ENCODE data around the gene ARHGAP15. TPM values are rescaled to one million over a fixed set of nuclear protein-coding genes. Genes with fewer than 3 reads are reported as not detected.

The ARHGAP15 gene
- total RNA-seq, 1 experiment from 2014 or later, result 0.41 TPM

- ATAC-seq (no peak), DNase-seq (ENCODE audit: low read depth, low spot score) (no peak)
- H3K27me3 ChIP-seq (ENCODE audit: control insufficient read depth, insufficient read depth, low read length), result no peaks in the 10 kb centered on the region
- ChIA-PET POLR2A (no interaction called here), CTCF (no interaction called here)
- H3K4me3 ChIP-seq (ENCODE audit: low read depth in 2 of 2, low read length in 2 of 2), result no peak overlapping the region
- intact Hi-C loops (cut with micrococcal nuclease; ENCODE audit: unreplicated experiment) (no loop called here), in situ Hi-C loops (cut with HindIII; ENCODE audit: low pct_unique_long_range_greater_than_20kb, low sequenced_read_pairs) (no loop called here)
- no peaks in the 10 kb centered on the region for H3K9me3 ChIP-seq (ENCODE audit: control insufficient read depth, insufficient read depth, low read depth, low read length)
- no peaks in the 10 kb centered on the region for H3K36me3 ChIP-seq (ENCODE audit: control insufficient read depth, insufficient read depth, low read length)
- TF ChIP-seq TCF7L2 (IDR thresholded peaks at IDR 0.05; ENCODE audit: low read depth, low read length), result no peak
- TF ChIP-seq POLR2AphosphoS5 (IDR thresholded peaks at IDR 0.05; ENCODE audit: low read depth, low read length), result no peak
- TF ChIP-seq REST (IDR thresholded peaks at IDR 0.05; ENCODE audit: insufficient read depth in 1 of 2, low read depth in 2 of 2, low read length in 1 of 2), result no peak
- TF ChIP-seq CTCF (IDR thresholded peaks at IDR 0.05), result no peak
- TF ChIP-seq SIN3A (IDR thresholded peaks at IDR 0.05; ENCODE audit: borderline replicate concordance, insufficient read depth, low read depth, low read length), result no peak
- no peaks in the 10 kb centered on the region for H3K4me1 ChIP-seq (ENCODE audit: control insufficient read depth, insufficient read depth, low read length)
- no peak overlapping the region for H3K27ac ChIP-seq (ENCODE audit: low read length)
- BruUV-seq (replicated peaks), result no TSS peak
These were observed 345.4 kb downstream of the ARHGAP15 start for GRCh38 chr2:143474586-143474985.

GRCh38 chr2:143475041-143475776 lies 346.0 kb downstream of the ARHGAP15 start:
- Histone ChIP-seq H3K27me3 (ENCODE audit: control insufficient read depth, insufficient read depth, low read length) (no peaks in the 10 kb centered on the region), H3K4me1 (ENCODE audit: control insufficient read depth, insufficient read depth, low read length) (no peaks in the 10 kb centered on the region), H3K36me3 (ENCODE audit: control insufficient read depth, insufficient read depth, low read length) (no peaks in the 10 kb centered on the region), H3K27ac (ENCODE audit: low read length) (no peak overlapping the region), H3K9me3 (ENCODE audit: control insufficient read depth, insufficient read depth, low read depth, low read length) (no peaks in the 10 kb centered on the region), H3K4me3 (ENCODE audit: low read depth in 2 of 2, low read length in 2 of 2) (no peak overlapping the region)
- no peak for DNase-seq (ENCODE audit: low read depth, low spot score)
- CTCF ChIA-PET, result no interaction called here
- intact Hi-C loops (cut with micrococcal nuclease; ENCODE audit: unreplicated experiment), result no loop called here
- BruUV-seq (replicated peaks), result no TSS peak
- POLR2A ChIA-PET, result no interaction called here
- TF ChIP-seq CTCF (IDR thresholded peaks at IDR 0.05) (no peak), TCF7L2 (IDR thresholded peaks at IDR 0.05; ENCODE audit: low read depth, low read length) (no peak), POLR2AphosphoS5 (IDR thresholded peaks at IDR 0.05; ENCODE audit: low read depth, low read length) (no peak), SIN3A (IDR thresholded peaks at IDR 0.05; ENCODE audit: borderline replicate concordance, insufficient read depth, low read depth, low read length) (no peak), REST (IDR thresholded peaks at IDR 0.05; ENCODE audit: insufficient read depth in 1 of 2, low read depth in 2 of 2, low read length in 1 of 2) (no peak)
- ATAC-seq, result no peak
- in situ Hi-C loops (cut with HindIII; ENCODE audit: low pct_unique_long_range_greater_than_20kb, low sequenced_read_pairs), result no loop called here
